SW 1271 (cell line): ENCODE data around the gene PRDM15.

Experiments used
- DNase-seq, 2 experiments: peaks; one replicate each; lab custom pipeline; 2025; lab: John Stamatoyannopoulos, UW

PRDM15 gene

GRCh38 chr21:41823906-41824305 lies 55.2 kb downstream of the PRDM15 start:
- DNase-seq: no peak

GRCh38 chr21:41823166-41823565 lies 56.0 kb downstream of the PRDM15 start:
- DNase-seq: no peak

- DNase-seq: no peak
Observed at GRCh38 chr21:41821756-41822431, 57.2 kb downstream of the PRDM15 start.

GRCh38 chr21:41821081-41821755 lies 57.9 kb downstream of the PRDM15 start:
- no peak for DNase-seq

- no peak for DNase-seq
Observed at GRCh38 chr21:41820384-41821080, 58.6 kb downstream of the PRDM15 start.

GRCh38 chr21:41819856-41820281 lies 59.3 kb downstream of the PRDM15 start:
- DNase-seq: no peak

- no peak for DNase-seq
Observed at GRCh38 chr21:41819236-41819855, 59.8 kb downstream of the PRDM15 start.

- no peak for DNase-seq
Observed at GRCh38 chr21:41817877-41818855, 61.0 kb downstream of the PRDM15 start.

GRCh38 chr21:41817228-41817627 lies 61.9 kb downstream of the PRDM15 start:
- peak; percentile 11 to 47 for DNase-seq

- DNase-seq: no peak
Observed at GRCh38 chr21:41816583-41817165, 62.5 kb downstream of the PRDM15 start.

GRCh38 chr21:41815652-41816582 lies 63.2 kb downstream of the PRDM15 start:
- DNase-seq: no peak

- no peak for DNase-seq
Observed at GRCh38 chr21:41813226-41813625, 65.9 kb downstream of the PRDM15 start.

GRCh38 chr21:41812679-41813078 lies 66.5 kb downstream of the PRDM15 start:
- no peak for DNase-seq

GRCh38 chr21:41810597-41810932 lies 68.6 kb downstream of the PRDM15 start:
- DNase-seq: no peak

GRCh38 chr21:41809891-41810596 lies 69.1 kb downstream of the PRDM15 start:
- DNase-seq: no peak

- no peak for DNase-seq
Observed at GRCh38 chr21:41808846-41809245, 70.3 kb downstream of the PRDM15 start.

- no peak for DNase-seq
Observed at GRCh38 chr21:41808094-41808493, 71.0 kb downstream of the PRDM15 start.

- no peak for DNase-seq
Observed at GRCh38 chr21:41806773-41807172, 72.4 kb downstream of the PRDM15 start.

GRCh38 chr21:41805643-41806042 lies 73.5 kb downstream of the PRDM15 start:
- DNase-seq: no peak
